Esophagus muscularis mucosa (tissue), 4 donors: Measurements from ENCODE around the gene CAPN8.

Experiments used
- CTCF ChIP-seq, 3 experiments: fragments of 200-600 bp in 2 of 3; fragments of 450-650 bp in 1 of 3; sonication (generic) in 2 of 3; IDR thresholded peaks; one replicate each; pipeline ENCODE4 v1.5.1; 2017 to 2019; ENCODE audit warnings: antibody characterized with exemption in 3 of 3, mild to moderate bottlenecking in 2 of 3, moderate library complexity in 1 of 3
- EP300 ChIP-seq: sonication (generic); formaldehyde crosslinking; IDR thresholded peaks from one replicate; pipeline ENCODE4 v1.6.1; 2017; ENCODE audit warnings: antibody characterized with exemption
- POLR2A ChIP-seq: fragments of 450-650 bp; IDR thresholded peaks from one replicate; pipeline ENCODE4 v1.6.1; 2017; ENCODE audit warnings: antibody characterized with exemption, moderate library complexity, mild to moderate bottlenecking, low read depth
- POLR2AphosphoS5 ChIP-seq, 2 donors: sonication (generic); formaldehyde crosslinking; IDR thresholded peaks; one replicate each; pipeline ENCODE4 v1.6.1; 2017; ENCODE audit warnings: antibody characterized with exemption in 2 of 2

- TF ChIP-seq POLR2A, result no peak
- TF ChIP-seq EP300, result no peak
- TF ChIP-seq CTCF (IDR thresholded peaks at IDR 0.05), result no peak
- TF ChIP-seq POLR2AphosphoS5 (IDR thresholded peaks at IDR 0.05), result no peak
Observed at GRCh38 chr1:223557130-223557475, 108.4 kb downstream of the CAPN8 start.
